HepG2 (cell line): ENCODE measurements around the gene MYLK3. TPM values are rescaled to one million over a fixed set of nuclear protein-coding genes. Genes with fewer than 3 reads are reported as not detected.
A peak's percentile ranks its signal among the peaks of the same experiment; 100 is the strongest.

Source experiments
- ASH2L ChIP-seq: fragments of 300-600, 200-600 bp; sonication (generic); IDR thresholded peaks from 2 replicates; pipeline ENCODE4 v1.7.0; 2017; ENCODE audit warnings: low read depth, mild to moderate bottlenecking, moderate library complexity, mixed read lengths, low read length; ENCODE audit not compliant: insufficient read length
- CBFB ChIP-seq: sonication (generic); formaldehyde crosslinking; IDR thresholded peaks from 2 replicates; pipeline ENCODE4 v1.4.0; 2020; ENCODE audit warnings: missing genetic modification reagents
- DNMT3B ChIP-seq: conservative IDR thresholded peaks from 2 replicates; pipeline ENCODE4 v1.6.1; 2016; ENCODE audit warnings: missing biosample characterization, control low read depth
- EP300 ChIP-seq, 3 experiments: sonication (generic) in 1 of 3; formaldehyde crosslinking in 1 of 3; IDR thresholded peaks; 2 replicates each; pipeline versions ENCODE4 v1.5.1 to v1.6.1; 2011 to 2020; ENCODE audit warnings: low read depth in 2 of 3, low read length in 2 of 3, borderline replicate concordance in 1 of 3, improper control_type of control experiment in 1 of 3, mild to moderate bottlenecking in 1 of 3, missing genetic modification reagents in 1 of 3, moderate library complexity in 1 of 3
- FOXO1 ChIP-seq: sonication (generic); formaldehyde crosslinking; IDR thresholded peaks from 2 replicates; pipeline ENCODE4 v1.4.0; 2020; ENCODE audit warnings: missing genetic modification reagents
- GABPB1 ChIP-seq: IDR thresholded peaks from 2 replicates; pipeline ENCODE4 v1.6.1; 2016; ENCODE audit warnings: mild to moderate bottlenecking, missing genetic modification reagents, moderate library complexity, missing compliant biosample characterization
- GLI4 ChIP-seq: sonication (generic); formaldehyde crosslinking; IDR thresholded peaks from 2 replicates; pipeline ENCODE4 v1.5.1; 2020; ENCODE audit warnings: missing genetic modification reagents, mild to moderate bottlenecking, moderate library complexity, borderline replicate concordance
- HNRNPH1 ChIP-seq: fragments of 200-400 bp; formaldehyde crosslinking; optimal IDR thresholded peaks from 2 replicates; pipeline ENCODE3; 2017; ENCODE audit warnings: mild to moderate bottlenecking, low read depth, low read length
- JUNB ChIP-seq: sonication (generic); formaldehyde crosslinking; IDR thresholded peaks from 2 replicates; pipeline ENCODE4 v1.8.0; 2022; ENCODE audit warnings: missing genetic modification reagents, mild to moderate bottlenecking, borderline replicate concordance
- NFYC ChIP-seq: IDR thresholded peaks from 2 replicates; pipeline ENCODE4 v1.6.1; 2016; ENCODE audit warnings: missing genetic modification reagents, missing compliant biosample characterization
- RBM39 ChIP-seq: fragments of 200-400 bp; formaldehyde crosslinking; IDR thresholded peaks from one replicate; pipeline ENCODE4 v1.6.1; 2018; ENCODE audit warnings: antibody characterized with exemption, mild to moderate bottlenecking, low read depth, low read length; ENCODE audit not compliant: poor library complexity, severe bottlenecking
- YEATS2 ChIP-seq: sonication (generic); formaldehyde crosslinking; IDR thresholded peaks from 2 replicates; pipeline ENCODE4 v1.4.0; 2020; ENCODE audit warnings: missing genetic modification reagents, borderline replicate concordance
- ZNF724P ChIP-seq: sonication (generic); formaldehyde crosslinking; IDR thresholded peaks from 2 replicates; pipeline ENCODE4 v1.8.0; 2022; ENCODE audit warnings: missing genetic modification reagents, borderline replicate concordance
- ZNF83 ChIP-seq: sonication (generic); formaldehyde crosslinking; IDR thresholded peaks from 2 replicates; pipeline ENCODE4 v1.4.0; 2020; ENCODE audit warnings: missing genetic modification reagents, mild to moderate bottlenecking, borderline replicate concordance
- ZNF891 ChIP-seq: sonication (generic); formaldehyde crosslinking; IDR thresholded peaks from 2 replicates; pipeline ENCODE4 v1.5.0; 2020; ENCODE audit warnings: mild to moderate bottlenecking, missing genetic modification reagents
- polyA plus RNA-seq, 8 experiments: library from polyadenylated mRNA; depleted of rRNA in 3 of 8; stranded (reverse) in 7 of 8; unstranded in 1 of 8; fragments of >200 nt; fragmentation: Illumina TruSeq in 4 of 8; extraction: Trizol in 4 of 8; gene quantifications; 2 replicates each; pipeline versions ENCODE4 v1.2.1 to v1.2.3, GENCODE V29; 2011 to 2016; ENCODE audit warnings: low read depth in 4 of 8, missing spikeins in 1 of 8, mixed read lengths in 1 of 8; ENCODE audit not compliant: insufficient read depth in 1 of 8
- total RNA-seq, 5 experiments: library from RNA; depleted of rRNA; stranded (reverse); fragments of >200 nt; fragmentation: Illumina TruSeq; extraction: Trizol; gene quantifications; 2 replicates each; pipeline ENCODE4 v1.2.3, GENCODE V29; 2016; ENCODE audit warnings: low read depth in 1 of 5
- TF ChIP-seq, protein P1 (sequence below): sonication (generic); formaldehyde crosslinking; IDR thresholded peaks from 2 replicates; pipeline ENCODE4 v1.5.0; 2020; ENCODE audit warnings: missing genetic modification reagents
- TF ChIP-seq, protein P2 (sequence below): sonication (generic); formaldehyde crosslinking; IDR thresholded peaks from 2 replicates; pipeline ENCODE4 v1.4.0; 2020; ENCODE audit warnings: missing genetic modification reagents, borderline replicate concordance
- TF ChIP-seq, protein P3 (sequence below): sonication (generic); formaldehyde crosslinking; conservative IDR thresholded peaks from 2 replicates; pipeline ENCODE4 v1.8.0; 2022; ENCODE audit warnings: mild to moderate bottlenecking, moderate library complexity, missing genetic modification reagents
- TF ChIP-seq, protein P4 (sequence below): sonication (generic); formaldehyde crosslinking; IDR thresholded peaks from 2 replicates; pipeline ENCODE4 v1.5.1; 2020; ENCODE audit warnings: mild to moderate bottlenecking, missing genetic modification reagents, moderate library complexity

The MYLK3 gene
- total and polyA plus RNA-seq, 2 of the 13 experiments (the other 11 are each of a cell fraction or from before 2014, with no cell fraction given) = 0.04 to 0.18 TPM

DNA sequence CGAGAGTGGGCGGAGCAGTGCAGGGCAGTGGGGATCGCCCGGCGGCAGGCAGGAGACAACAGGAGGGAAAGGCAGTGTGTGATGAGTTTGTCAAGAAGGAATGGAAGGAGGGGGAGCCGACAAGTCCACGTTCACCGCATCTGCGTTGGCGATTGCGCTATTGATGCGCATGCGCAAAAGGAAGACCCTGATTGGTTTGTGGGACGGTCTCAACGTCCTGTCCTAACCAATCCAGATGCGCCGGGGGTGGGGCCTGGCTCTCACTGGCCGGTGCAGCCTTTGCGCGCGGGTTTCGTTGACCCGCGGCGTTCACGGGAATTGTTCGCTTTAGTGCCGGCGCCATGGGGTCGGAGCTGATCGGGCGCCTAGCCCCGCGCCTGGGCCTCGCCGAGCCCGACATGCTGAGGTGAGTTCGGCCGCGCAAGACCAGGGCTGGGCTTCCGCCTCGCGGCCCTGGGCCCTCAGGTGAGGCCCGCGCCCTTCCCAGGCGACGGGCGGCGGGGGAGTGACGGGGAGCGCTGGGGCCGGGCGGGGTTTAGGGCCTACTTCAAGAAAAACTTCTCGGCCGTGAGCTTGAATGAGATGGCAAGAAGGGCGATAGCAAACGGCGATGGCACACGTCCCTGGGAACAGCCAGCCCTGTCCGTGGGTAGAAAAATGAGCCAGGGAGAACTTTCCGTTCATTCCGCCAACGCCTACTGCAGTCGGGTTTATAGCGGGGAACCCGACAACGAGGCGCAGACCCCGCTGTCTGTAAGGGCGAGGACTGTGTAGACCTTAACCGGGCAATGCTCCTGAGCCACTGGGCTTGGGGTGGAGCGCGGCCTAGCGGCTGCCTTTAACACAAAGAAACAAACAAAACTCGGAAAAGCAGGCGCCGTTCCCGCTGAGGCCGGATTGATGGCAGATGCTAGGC, 58.5 kb downstream of the MYLK3 start, which contains the start of gene ORC6 (continued):
- TF ChIP-seq, protein P1, sequence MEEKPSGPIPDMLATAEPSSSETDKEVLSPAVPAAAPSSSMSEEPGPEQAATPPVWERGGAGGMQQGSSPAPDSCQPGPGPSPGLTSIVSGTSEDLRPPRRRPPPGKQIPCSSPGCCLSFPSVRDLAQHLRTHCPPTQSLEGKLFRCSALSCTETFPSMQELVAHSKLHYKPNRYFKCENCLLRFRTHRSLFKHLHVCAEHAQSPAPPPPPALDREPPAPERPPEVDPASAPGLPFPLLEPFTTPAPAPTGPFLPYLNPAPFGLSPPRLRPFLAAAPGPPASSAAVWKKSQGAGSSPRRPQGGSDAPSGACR (CRISPR knock-in tag) = 0 out of 2 replicates have a peak, but pooled peaks have one; percentile 11
- no peak for TF ChIP-seq HNRNPH1
- TF ChIP-seq YEATS2 (CRISPR knock-in tag) = no peak; the same call in 1 of the 2 replicates
- TF ChIP-seq RBM39 = peak; percentile 74
- TF ChIP-seq ZNF891 (CRISPR knock-in tag) = peak; percentile 2; the same call in 1 of the 2 replicates
- no peak for TF ChIP-seq DNMT3B (CRISPR knock-in tag)
- peak; percentile 95 for TF ChIP-seq NFYC
- TF ChIP-seq CBFB (CRISPR knock-in tag) = 0 out of 2 replicates have a peak, but pooled peaks have one; percentile 55
- TF ChIP-seq ZNF724P = peak; percentile 83
- TF ChIP-seq, protein P2, sequence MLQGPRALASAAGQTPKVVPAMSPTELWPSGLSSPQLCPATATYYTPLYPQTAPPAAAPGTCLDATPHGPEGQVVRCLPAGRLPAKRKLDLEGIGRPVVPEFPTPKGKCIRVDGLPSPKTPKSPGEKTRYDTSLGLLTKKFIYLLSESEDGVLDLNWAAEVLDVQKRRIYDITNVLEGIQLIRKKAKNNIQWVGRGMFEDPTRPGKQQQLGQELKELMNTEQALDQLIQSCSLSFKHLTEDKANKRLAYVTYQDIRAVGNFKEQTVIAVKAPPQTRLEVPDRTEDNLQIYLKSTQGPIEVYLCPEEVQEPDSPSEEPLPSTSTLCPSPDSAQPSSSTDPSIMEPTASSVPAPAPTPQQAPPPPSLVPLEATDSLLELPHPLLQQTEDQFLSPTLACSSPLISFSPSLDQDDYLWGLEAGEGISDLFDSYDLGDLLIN (CRISPR knock-in tag) = 0 out of 2 replicates have a peak, but pooled peaks have one; percentile 34
- TF ChIP-seq GABPB1 (CRISPR knock-in tag) = peak; percentile 64; the same call in 1 of the 2 replicates
- peak; percentile 18; the same call in 1 of the 2 replicates for TF ChIP-seq FOXO1 (CRISPR knock-in tag)
- TF ChIP-seq JUNB (CRISPR knock-in tag) = no peak
- no peak for TF ChIP-seq GLI4
- TF ChIP-seq, protein P3, sequence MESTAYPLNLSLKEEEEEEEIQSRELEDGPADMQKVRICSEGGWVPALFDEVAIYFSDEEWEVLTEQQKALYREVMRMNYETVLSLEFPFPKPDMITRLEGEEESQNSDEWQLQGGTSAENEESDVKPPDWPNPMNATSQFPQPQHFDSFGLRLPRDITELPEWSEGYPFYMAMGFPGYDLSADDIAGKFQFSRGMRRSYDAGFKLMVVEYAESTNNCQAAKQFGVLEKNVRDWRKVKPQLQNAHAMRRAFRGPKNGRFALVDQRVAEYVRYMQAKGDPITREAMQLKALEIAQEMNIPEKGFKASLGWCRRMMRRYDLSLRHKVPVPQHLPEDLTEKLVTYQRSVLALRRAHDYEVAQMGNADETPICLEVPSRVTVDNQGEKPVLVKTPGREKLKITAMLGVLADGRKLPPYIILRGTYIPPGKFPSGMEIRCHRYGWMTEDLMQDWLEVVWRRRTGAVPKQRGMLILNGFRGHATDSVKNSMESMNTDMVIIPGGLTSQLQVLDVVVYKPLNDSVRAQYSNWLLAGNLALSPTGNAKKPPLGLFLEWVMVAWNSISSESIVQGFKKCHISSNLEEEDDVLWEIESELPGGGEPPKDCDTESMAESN (CRISPR knock-in tag) = peak; percentile 89
- no peak for TF ChIP-seq ASH2L
- TF ChIP-seq, protein P4, sequence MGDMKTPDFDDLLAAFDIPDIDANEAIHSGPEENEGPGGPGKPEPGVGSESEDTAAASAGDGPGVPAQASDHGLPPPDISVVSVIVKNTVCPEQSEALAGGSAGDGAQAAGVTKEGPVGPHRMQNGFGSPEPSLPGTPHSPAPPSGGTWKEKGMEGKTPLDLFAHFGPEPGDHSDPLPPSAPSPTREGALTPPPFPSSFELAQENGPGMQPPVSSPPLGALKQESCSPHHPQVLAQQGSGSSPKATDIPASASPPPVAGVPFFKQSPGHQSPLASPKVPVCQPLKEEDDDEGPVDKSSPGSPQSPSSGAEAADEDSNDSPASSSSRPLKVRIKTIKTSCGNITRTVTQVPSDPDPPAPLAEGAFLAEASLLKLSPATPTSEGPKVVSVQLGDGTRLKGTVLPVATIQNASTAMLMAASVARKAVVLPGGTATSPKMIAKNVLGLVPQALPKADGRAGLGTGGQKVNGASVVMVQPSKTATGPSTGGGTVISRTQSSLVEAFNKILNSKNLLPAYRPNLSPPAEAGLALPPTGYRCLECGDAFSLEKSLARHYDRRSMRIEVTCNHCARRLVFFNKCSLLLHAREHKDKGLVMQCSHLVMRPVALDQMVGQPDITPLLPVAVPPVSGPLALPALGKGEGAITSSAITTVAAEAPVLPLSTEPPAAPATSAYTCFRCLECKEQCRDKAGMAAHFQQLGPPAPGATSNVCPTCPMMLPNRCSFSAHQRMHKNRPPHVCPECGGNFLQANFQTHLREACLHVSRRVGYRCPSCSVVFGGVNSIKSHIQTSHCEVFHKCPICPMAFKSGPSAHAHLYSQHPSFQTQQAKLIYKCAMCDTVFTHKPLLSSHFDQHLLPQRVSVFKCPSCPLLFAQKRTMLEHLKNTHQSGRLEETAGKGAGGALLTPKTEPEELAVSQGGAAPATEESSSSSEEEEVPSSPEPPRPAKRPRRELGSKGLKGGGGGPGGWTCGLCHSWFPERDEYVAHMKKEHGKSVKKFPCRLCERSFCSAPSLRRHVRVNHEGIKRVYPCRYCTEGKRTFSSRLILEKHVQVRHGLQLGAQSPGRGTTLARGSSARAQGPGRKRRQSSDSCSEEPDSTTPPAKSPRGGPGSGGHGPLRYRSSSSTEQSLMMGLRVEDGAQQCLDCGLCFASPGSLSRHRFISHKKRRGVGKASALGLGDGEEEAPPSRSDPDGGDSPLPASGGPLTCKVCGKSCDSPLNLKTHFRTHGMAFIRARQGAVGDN (CRISPR knock-in tag) = peak; percentile 63
- no peak; a peak in 1 of 4 replicates for TF ChIP-seq EP300 (IDR thresholded peaks at IDR 0.05; ENCODE audit: low read depth in 2 of 2, low read length in 2 of 2)
- TF ChIP-seq EP300 (CRISPR knock-in tag; IDR thresholded peaks at IDR 0.05; ENCODE audit: borderline replicate concordance) = no peak
- TF ChIP-seq ZNF83 (CRISPR knock-in tag) = 0 out of 2 replicates have a peak, but pooled peaks have one; percentile 12
